ENCODE data around the gene PTPRZ1.

Gene PTPRZ1

DNA sequence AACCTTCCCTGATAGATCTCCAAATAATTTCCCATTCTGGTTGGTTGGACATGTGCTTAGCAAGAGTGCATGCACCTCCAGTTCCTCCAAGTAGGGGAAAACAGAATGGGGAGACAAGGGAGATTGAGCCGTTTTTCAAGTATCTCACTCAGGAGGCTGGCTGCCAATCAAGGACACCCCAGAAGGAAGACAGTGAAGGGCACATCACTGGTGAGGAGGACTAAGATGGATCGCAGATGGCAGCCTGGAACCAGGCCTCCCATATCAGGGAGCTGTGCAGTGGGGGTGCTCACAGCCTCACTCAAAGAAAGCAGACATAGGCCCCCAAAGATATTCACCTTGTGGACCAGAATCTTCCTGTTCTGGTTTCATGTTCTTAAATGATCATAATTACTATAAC is 31.2 kb downstream of the PTPRZ1 start:
- TF ChIP-seq, protein P1, sequence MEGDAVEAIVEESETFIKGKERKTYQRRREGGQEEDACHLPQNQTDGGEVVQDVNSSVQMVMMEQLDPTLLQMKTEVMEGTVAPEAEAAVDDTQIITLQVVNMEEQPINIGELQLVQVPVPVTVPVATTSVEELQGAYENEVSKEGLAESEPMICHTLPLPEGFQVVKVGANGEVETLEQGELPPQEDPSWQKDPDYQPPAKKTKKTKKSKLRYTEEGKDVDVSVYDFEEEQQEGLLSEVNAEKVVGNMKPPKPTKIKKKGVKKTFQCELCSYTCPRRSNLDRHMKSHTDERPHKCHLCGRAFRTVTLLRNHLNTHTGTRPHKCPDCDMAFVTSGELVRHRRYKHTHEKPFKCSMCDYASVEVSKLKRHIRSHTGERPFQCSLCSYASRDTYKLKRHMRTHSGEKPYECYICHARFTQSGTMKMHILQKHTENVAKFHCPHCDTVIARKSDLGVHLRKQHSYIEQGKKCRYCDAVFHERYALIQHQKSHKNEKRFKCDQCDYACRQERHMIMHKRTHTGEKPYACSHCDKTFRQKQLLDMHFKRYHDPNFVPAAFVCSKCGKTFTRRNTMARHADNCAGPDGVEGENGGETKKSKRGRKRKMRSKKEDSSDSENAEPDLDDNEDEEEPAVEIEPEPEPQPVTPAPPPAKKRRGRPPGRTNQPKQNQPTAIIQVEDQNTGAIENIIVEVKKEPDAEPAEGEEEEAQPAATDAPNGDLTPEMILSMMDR (IDR thresholded peaks at IDR 0.05; ENCODE audit: low read depth, low read length) = no peak
- no peak for TF ChIP-seq EZH2phosphoT487 (IDR thresholded peaks at IDR 0.05; ENCODE audit: low read depth)
- H4K20me1 ChIP-seq (ENCODE audit: insufficient read depth, low read length) = no peaks in the 10 kb centered on the region
- no peaks in the 10 kb centered on the region for H3K9me3 ChIP-seq (ENCODE audit: insufficient read depth, low read length)
- H2AFZ ChIP-seq (ENCODE audit: low read depth, low read length) = no peak overlapping the region
- H3K27ac ChIP-seq (ENCODE audit: low read length) = no peak overlapping the region
- no peaks in the 10 kb centered on the region for H3K36me3 ChIP-seq (replicated peaks; ENCODE audit: low read depth, low read length)
- no peak overlapping the region for H3K4me2 ChIP-seq (ENCODE audit: low read length)
- no peak overlapping the region for H3K9ac ChIP-seq (ENCODE audit: low read length)
- no peak overlapping the region for H3K4me3 ChIP-seq (ENCODE audit: low read length)
- peaks cover 16% of the 10 kb centered on the region for H3K4me1 ChIP-seq (ENCODE audit: low read length)
- no peaks in the 10 kb centered on the region for H3K27me3 ChIP-seq (ENCODE audit: low read depth, low read length)
- no peaks in the 10 kb centered on the region for H3K79me2 ChIP-seq (ENCODE audit: low read length)

DNA sequence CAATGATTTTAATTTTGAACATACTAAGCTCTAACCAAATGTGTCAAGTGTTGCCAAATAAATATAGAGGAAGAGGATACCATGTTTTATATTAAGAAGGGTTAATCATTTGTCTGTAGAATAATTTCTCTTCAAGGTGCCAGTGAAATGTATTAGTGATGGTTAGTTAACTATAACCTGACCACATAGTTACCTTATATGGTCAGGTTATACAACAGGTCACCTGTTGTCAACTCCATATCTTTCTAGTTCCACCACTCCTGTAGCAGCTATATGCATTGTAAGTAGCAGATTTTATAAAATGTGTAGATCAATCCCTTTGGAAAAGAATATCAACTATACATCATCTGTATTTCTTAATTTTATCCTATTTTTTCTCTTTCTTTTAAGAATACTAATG is 35.1 kb downstream of the PTPRZ1 start:
- no peaks in the 10 kb centered on the region for H3K36me3 ChIP-seq (replicated peaks; ENCODE audit: low read depth, low read length)
- no peaks in the 10 kb centered on the region for H4K20me1 ChIP-seq (ENCODE audit: insufficient read depth, low read length)
- no peak overlapping the region for H3K4me2 ChIP-seq (ENCODE audit: low read length)
- H3K9ac ChIP-seq (ENCODE audit: low read length) = no peak overlapping the region
- TF ChIP-seq, protein P1 (IDR thresholded peaks at IDR 0.05; ENCODE audit: low read depth, low read length) = no peak
- TF ChIP-seq EZH2phosphoT487 (IDR thresholded peaks at IDR 0.05; ENCODE audit: low read depth) = no peak
- no peak overlapping the region for H2AFZ ChIP-seq (ENCODE audit: low read depth, low read length)
- H3K27me3 ChIP-seq (ENCODE audit: low read depth, low read length) = no peaks in the 10 kb centered on the region
- H3K79me2 ChIP-seq (ENCODE audit: low read length) = no peaks in the 10 kb centered on the region
- no peak overlapping the region for H3K27ac ChIP-seq (ENCODE audit: low read length)
- no peak overlapping the region for H3K4me3 ChIP-seq (ENCODE audit: low read length)
- H3K4me1 ChIP-seq (ENCODE audit: low read length) = no peaks in the 10 kb centered on the region
- no peaks in the 10 kb centered on the region for H3K9me3 ChIP-seq (ENCODE audit: insufficient read depth, low read length)

DNA sequence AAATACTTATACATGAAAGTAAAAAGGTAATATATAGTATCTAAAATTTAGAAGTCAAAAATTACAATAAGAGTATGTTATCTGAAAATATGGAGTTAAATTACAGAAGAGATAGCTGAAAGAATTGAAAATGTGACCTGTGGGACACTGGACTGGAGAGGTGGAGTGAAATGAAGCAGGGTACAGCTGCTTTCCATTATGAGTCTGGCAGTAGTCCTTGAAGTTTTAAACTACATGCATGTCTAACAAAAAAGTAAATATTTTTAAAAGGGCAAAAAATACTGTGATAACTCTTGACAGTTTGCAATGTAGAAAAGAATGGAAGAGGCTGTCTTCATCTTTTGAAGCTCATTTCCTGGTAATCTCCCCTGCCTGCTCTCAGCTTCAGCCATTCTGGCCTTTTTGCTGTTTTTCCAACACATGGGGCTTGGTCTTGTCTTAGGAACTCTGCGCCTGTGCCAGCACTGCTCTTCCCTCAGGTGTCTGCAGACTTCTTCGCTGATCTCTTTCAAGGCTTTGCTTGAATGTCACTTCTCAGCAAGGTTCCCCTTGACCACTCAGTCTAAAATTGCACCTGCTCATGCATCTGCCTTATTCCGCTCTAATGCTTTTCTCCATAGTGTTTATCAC is 36.9 kb downstream of the PTPRZ1 start:
- TF ChIP-seq, protein P1 (IDR thresholded peaks at IDR 0.05; ENCODE audit: low read depth, low read length) = no peak
- no peak for TF ChIP-seq EZH2phosphoT487 (IDR thresholded peaks at IDR 0.05; ENCODE audit: low read depth)
- Histone ChIP-seq H4K20me1 (ENCODE audit: insufficient read depth, low read length) (no peaks in the 10 kb centered on the region), H3K36me3 (replicated peaks; ENCODE audit: low read depth, low read length) (no peaks in the 10 kb centered on the region), H3K4me2 (ENCODE audit: low read length) (no peak overlapping the region), H3K27me3 (ENCODE audit: low read depth, low read length) (no peaks in the 10 kb centered on the region), H3K9me3 (ENCODE audit: insufficient read depth, low read length) (no peaks in the 10 kb centered on the region), H2AFZ (ENCODE audit: low read depth, low read length) (no peak overlapping the region), H3K79me2 (ENCODE audit: low read length) (no peaks in the 10 kb centered on the region), H3K9ac (ENCODE audit: low read length) (no peak overlapping the region), H3K4me3 (ENCODE audit: low read length) (no peak overlapping the region), H3K27ac (ENCODE audit: low read length) (no peak overlapping the region), H3K4me1 (ENCODE audit: low read length) (no peaks in the 10 kb centered on the region)

DNA sequence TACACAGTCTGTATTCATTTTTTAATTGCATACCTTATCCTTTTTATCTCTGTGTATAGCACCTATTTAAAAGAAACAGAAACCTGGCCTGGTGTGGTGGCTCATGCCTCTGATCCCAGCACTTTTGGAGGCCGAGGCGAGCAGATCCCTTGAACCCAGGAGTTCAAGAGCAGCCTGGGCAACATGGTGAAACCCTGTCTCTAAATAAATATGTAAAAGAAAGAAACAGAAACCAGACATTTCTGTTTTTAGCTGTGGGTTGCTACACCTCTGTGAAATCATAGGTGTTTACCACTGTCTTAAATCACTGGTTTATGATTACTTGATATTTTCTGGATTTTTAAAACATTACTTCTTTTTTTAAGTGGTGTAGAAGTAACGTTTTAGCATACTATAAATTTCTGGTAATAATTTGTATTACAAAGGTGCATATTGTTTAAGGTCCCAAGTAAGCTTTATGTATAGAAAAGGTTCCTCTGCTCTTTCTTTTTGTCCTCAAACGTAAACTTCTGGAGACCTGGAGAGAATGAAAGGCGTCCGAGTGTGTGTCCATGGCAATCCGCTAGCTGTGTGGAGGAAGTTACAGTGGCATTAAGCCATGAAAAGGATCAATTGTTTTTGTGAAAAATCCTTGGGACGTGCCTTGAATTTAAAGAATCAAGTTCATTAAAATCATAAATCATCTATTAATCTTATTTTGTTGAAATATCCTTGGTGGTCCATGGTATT is 41.1 kb downstream of the PTPRZ1 start:
- Histone ChIP-seq H3K27ac (ENCODE audit: low read length) (no peak overlapping the region), H3K36me3 (replicated peaks; ENCODE audit: low read depth, low read length) (no peaks in the 10 kb centered on the region), H3K9ac (ENCODE audit: low read length) (no peak overlapping the region), H3K27me3 (ENCODE audit: low read depth, low read length) (no peaks in the 10 kb centered on the region), H2AFZ (ENCODE audit: low read depth, low read length) (no peak overlapping the region), H3K4me1 (ENCODE audit: low read length) (no peaks in the 10 kb centered on the region), H3K4me2 (ENCODE audit: low read length) (no peak overlapping the region), H3K4me3 (ENCODE audit: low read length) (no peak overlapping the region), H4K20me1 (ENCODE audit: insufficient read depth, low read length) (no peaks in the 10 kb centered on the region), H3K9me3 (ENCODE audit: insufficient read depth, low read length) (no peaks in the 10 kb centered on the region), H3K79me2 (ENCODE audit: low read length) (no peaks in the 10 kb centered on the region)
- no peak for TF ChIP-seq EZH2phosphoT487 (IDR thresholded peaks at IDR 0.05; ENCODE audit: low read depth)
- TF ChIP-seq, protein P1 (IDR thresholded peaks at IDR 0.05; ENCODE audit: low read depth, low read length) = no peak

All from OCI-LY3 (cell line).